Caco-2 (cell line): Measurements from ENCODE around the gene CNDP1. TPM values are rescaled to one million over a fixed set of nuclear protein-coding genes. Genes with fewer than 3 reads are reported as not detected.

Experiments used
- BruUV-seq: library from RNA; stranded (reverse); fragments of 400-500 nt; replicated peaks from 2 replicates; lab custom pipeline; 2021; lab: Mats Ljungman, UMichigan
- CTCF ChIA-PET: fragments of 300-600 bp; sonication (Branson Sonifier 250); formaldehyde crosslinking; loops from one replicate; lab custom pipeline; 2022; ENCODE audit warnings: antibody characterized with exemption; lab: Charles Lee
- POLR2A ChIA-PET: fragments of 300-600 bp; sonication (Branson Sonifier 250); formaldehyde crosslinking; loops from one replicate; lab custom pipeline; 2022; ENCODE audit warnings: antibody characterized with exemption; lab: Charles Lee
- DNase-seq, 2 experiments: peaks; one replicate each; pipeline versions ENCODE4 v3.0.0 to v3.0.0-alpha.2; 2020 to 2022
- H3K27me3 ChIP-seq: replicated peaks from 2 replicates; pipeline ENCODE4 v1.6.0; 2011; ENCODE audit warnings: low read length; ENCODE audit not compliant: control insufficient read depth, insufficient read depth
- H3K36me3 ChIP-seq: 2 replicates; pipeline ENCODE4 v1.5.1; 2011; ENCODE audit warnings: low read length; ENCODE audit not compliant: control insufficient read depth, insufficient read depth
- H3K4me1 ChIP-seq: fragments of 250-450 bp; sonication (Bioruptor Pico); 2 replicates; pipeline ENCODE4 v1.5.1; 2020; ENCODE audit warnings: mild to moderate bottlenecking
- H3K4me3 ChIP-seq: 2 replicates; pipeline ENCODE4 v1.5.1; 2011; ENCODE audit warnings: low read depth, mild to moderate bottlenecking, control low read depth, low read length
- H3K9me3 ChIP-seq: fragments of 250-450 bp; sonication (Bioruptor Pico); 2 replicates; pipeline ENCODE4 v1.5.1; 2020; ENCODE audit warnings: mild to moderate bottlenecking, moderate library complexity
- H3K27ac Mint-ChIP-seq: one replicate; pipeline ENCODE4 v1.8.0; 2022; ENCODE audit warnings: mixed read lengths; ENCODE audit not compliant: unreplicated experiment
- H3K27me3 Mint-ChIP-seq: one replicate; pipeline ENCODE4 v1.8.0; 2022; ENCODE audit warnings: mixed read lengths; ENCODE audit not compliant: insufficient read depth, unreplicated experiment
- H3K36me3 Mint-ChIP-seq: one replicate; pipeline ENCODE4 v1.8.0; 2022; ENCODE audit warnings: mild to moderate bottlenecking, mixed read lengths; ENCODE audit not compliant: insufficient read depth, unreplicated experiment
- H3K4me1 Mint-ChIP-seq: one replicate; pipeline ENCODE4 v1.8.0; 2022; ENCODE audit warnings: low read depth, mixed read lengths; ENCODE audit not compliant: unreplicated experiment
- H3K4me3 Mint-ChIP-seq: one replicate; pipeline ENCODE4 v1.8.0; 2022; ENCODE audit warnings: mild to moderate bottlenecking, moderate library complexity, mixed read lengths; ENCODE audit not compliant: unreplicated experiment
- H3K9me3 Mint-ChIP-seq: one replicate; pipeline ENCODE4 v1.8.0; 2022; ENCODE audit warnings: mixed read lengths; ENCODE audit not compliant: unreplicated experiment
- intact Hi-C: fragments of 100-400 bp; cut with micrococcal nuclease; formaldehyde crosslinking; loops from one replicate; pipeline ENCODE4 v1.10.0; 2022; ENCODE audit not compliant: unreplicated experiment
- total RNA-seq: library from RNA; stranded (reverse); gene quantifications from 2 replicates; pipeline ENCODE4 v1.2.3, GENCODE V29; 2022
- TF ChIP-seq, protein P1 (sequence below), 2 experiments: fragments of 200-600 bp in 1 of 2; IDR thresholded peaks; 1 replicate in 1 of 2; 2 replicates in 1 of 2; pipeline versions ENCODE4 v1.5.1 to v1.8.0; 2011 to 2022; ENCODE audit warnings: antibody characterized with exemption in 1 of 2, control low read depth in 1 of 2, inconsistent platforms in 1 of 2, low read depth in 1 of 2, low read length in 1 of 2, mild to moderate bottlenecking in 1 of 2, moderate library complexity in 1 of 2; ENCODE audit not compliant: insufficient read depth in 1 of 2, severe bottlenecking in 1 of 2, unreplicated experiment in 1 of 2

CNDP1 gene
- total RNA-seq, 1 experiment from 2014 or later, result 0.48 TPM

DNA sequence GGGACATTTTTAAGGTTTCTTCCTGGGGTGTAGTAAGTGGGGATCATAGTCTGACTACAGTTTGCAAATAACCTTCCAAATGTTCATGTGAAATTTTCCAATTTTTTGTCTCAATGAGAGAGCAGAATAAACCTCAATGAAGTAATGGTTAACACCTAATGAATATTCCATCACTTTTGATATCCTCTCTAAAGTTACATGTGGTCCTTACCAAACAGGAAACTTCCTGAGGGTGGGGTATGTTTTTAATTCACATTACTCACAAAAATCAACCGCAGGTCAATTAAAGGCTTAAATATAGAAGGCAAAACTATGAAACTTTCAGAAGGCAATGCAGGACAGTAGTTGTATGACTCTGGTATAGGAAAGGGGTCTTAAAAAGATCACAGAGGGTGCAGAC lies 76.6 kb downstream of the CNDP1 start:
- Mint-ChIP-seq H3K27ac (no peak overlapping the region), H3K27me3 (no peaks in the 10 kb centered on the region), H3K36me3 (no peaks in the 10 kb centered on the region), H3K4me3 (no peak overlapping the region), H3K9me3 (no peaks in the 10 kb centered on the region), H3K4me1 (no peaks in the 10 kb centered on the region)
- H3K36me3 ChIP-seq, result no peaks in the 10 kb centered on the region
- BruUV-seq, result no TSS peak
- intact Hi-C loops, result no loop called here
- no peaks in the 10 kb centered on the region for H3K4me1 ChIP-seq
- H3K27me3 ChIP-seq, result no peaks in the 10 kb centered on the region
- no peaks in the 10 kb centered on the region for H3K9me3 ChIP-seq
- no peak for DNase-seq
- no peak overlapping the region for H3K4me3 ChIP-seq
- TF ChIP-seq, protein P1, sequence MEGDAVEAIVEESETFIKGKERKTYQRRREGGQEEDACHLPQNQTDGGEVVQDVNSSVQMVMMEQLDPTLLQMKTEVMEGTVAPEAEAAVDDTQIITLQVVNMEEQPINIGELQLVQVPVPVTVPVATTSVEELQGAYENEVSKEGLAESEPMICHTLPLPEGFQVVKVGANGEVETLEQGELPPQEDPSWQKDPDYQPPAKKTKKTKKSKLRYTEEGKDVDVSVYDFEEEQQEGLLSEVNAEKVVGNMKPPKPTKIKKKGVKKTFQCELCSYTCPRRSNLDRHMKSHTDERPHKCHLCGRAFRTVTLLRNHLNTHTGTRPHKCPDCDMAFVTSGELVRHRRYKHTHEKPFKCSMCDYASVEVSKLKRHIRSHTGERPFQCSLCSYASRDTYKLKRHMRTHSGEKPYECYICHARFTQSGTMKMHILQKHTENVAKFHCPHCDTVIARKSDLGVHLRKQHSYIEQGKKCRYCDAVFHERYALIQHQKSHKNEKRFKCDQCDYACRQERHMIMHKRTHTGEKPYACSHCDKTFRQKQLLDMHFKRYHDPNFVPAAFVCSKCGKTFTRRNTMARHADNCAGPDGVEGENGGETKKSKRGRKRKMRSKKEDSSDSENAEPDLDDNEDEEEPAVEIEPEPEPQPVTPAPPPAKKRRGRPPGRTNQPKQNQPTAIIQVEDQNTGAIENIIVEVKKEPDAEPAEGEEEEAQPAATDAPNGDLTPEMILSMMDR (IDR thresholded peaks at IDR 0.05; ENCODE audit: insufficient read depth in 1 of 2, low read depth in 1 of 2, low read length in 1 of 2, severe bottlenecking in 1 of 2, unreplicated experiment in 1 of 2), result no peak
- ChIA-PET CTCF (no interaction called here), POLR2A (no interaction called here)

DNA sequence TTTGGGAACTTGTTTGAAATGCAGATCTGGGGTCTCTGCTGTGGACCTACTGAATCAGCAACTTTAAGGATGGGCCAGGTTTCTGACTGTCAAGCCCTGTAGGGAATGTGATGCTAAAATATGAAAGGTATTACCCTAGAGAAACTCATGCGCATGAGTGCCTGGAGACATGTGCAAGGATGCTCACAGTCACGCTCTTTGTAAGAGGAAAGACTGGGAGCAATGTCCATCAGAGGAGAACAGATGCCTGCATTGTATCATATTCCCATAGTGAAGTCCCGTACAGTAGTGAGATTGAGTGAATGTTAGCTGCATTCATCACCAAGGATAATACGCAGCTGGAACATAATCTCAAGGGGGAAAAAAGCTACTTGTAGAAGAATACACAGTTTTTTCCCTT lies 77.5 kb downstream of the CNDP1 start:
- H3K36me3 ChIP-seq, result no peaks in the 10 kb centered on the region
- ChIA-PET POLR2A (no interaction called here), CTCF (no interaction called here)
- Mint-ChIP-seq H3K9me3 (no peaks in the 10 kb centered on the region), H3K4me3 (no peak overlapping the region), H3K36me3 (no peaks in the 10 kb centered on the region), H3K27ac (no peak overlapping the region), H3K27me3 (no peaks in the 10 kb centered on the region), H3K4me1 (no peaks in the 10 kb centered on the region)
- DNase-seq, result no peak
- no TSS peak for BruUV-seq
- H3K27me3 ChIP-seq, result no peaks in the 10 kb centered on the region
- no peak overlapping the region for H3K4me3 ChIP-seq
- intact Hi-C loops, result no loop called here
- H3K4me1 ChIP-seq, result no peaks in the 10 kb centered on the region
- TF ChIP-seq, protein P1 (IDR thresholded peaks at IDR 0.05; ENCODE audit: insufficient read depth in 1 of 2, low read depth in 1 of 2, low read length in 1 of 2, severe bottlenecking in 1 of 2, unreplicated experiment in 1 of 2), result no peak
- H3K9me3 ChIP-seq, result no peaks in the 10 kb centered on the region

DNA sequence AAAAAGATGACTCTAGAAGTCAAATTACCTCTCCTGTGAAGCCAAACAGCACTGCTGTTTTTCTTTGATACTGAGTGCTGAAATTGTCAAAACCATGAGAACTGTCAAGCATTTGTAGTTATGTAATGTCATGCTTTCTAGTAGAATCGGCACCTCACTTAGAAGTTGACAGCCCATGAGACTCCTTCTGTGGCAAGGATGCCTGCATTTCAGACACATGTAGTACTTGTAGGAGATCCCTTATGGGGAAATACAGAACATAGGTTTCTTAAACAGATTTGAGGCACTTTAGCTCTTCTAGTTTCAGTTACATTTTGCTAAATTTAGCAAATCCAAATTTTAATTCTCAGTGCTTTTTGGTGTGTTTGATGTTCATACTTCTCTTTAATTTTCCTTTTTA lies 79.1 kb downstream of the CNDP1 start:
- Histone ChIP-seq H3K27me3 (no peaks in the 10 kb centered on the region), H3K36me3 (no peaks in the 10 kb centered on the region), H3K4me1 (no peaks in the 10 kb centered on the region), H3K9me3 (no peaks in the 10 kb centered on the region), H3K4me3 (no peak overlapping the region)
- H3K27me3 Mint-ChIP-seq, result no peaks in the 10 kb centered on the region
- H3K9me3 Mint-ChIP-seq, result no peaks in the 10 kb centered on the region
- H3K27ac Mint-ChIP-seq, result no peak overlapping the region
- DNase-seq, result no peak
- no peak overlapping the region for H3K4me3 Mint-ChIP-seq
- ChIA-PET POLR2A (no interaction called here), CTCF (no interaction called here)
- TF ChIP-seq, protein P1 (IDR thresholded peaks at IDR 0.05; ENCODE audit: insufficient read depth in 1 of 2, low read depth in 1 of 2, low read length in 1 of 2, severe bottlenecking in 1 of 2, unreplicated experiment in 1 of 2), result no peak
- H3K4me1 Mint-ChIP-seq, result no peaks in the 10 kb centered on the region
- intact Hi-C loops, result no loop called here
- H3K36me3 Mint-ChIP-seq, result no peaks in the 10 kb centered on the region
- BruUV-seq, result no TSS peak
